ENCODE results near the gene CPB2.

The CPB2 gene, protein sequence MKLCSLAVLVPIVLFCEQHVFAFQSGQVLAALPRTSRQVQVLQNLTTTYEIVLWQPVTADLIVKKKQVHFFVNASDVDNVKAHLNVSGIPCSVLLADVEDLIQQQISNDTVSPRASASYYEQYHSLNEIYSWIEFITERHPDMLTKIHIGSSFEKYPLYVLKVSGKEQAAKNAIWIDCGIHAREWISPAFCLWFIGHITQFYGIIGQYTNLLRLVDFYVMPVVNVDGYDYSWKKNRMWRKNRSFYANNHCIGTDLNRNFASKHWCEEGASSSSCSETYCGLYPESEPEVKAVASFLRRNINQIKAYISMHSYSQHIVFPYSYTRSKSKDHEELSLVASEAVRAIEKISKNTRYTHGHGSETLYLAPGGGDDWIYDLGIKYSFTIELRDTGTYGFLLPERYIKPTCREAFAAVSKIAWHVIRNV

GRCh38 chr13:46104868-46105267 lies at the start of gene CPB2:
CPB2 (minus strand) TSS chr13:46105033; CDS start chr13:46105009, 24 bp downstream.
- no peak for DNase-seq (ENCODE audit: low read depth in 3 of 3)

- no peak for DNase-seq (ENCODE audit: low read depth in 3 of 3)
Observed at GRCh38 chr13:46154136-46154801, 49.4 kb upstream of the CPB2 start.

DNA sequence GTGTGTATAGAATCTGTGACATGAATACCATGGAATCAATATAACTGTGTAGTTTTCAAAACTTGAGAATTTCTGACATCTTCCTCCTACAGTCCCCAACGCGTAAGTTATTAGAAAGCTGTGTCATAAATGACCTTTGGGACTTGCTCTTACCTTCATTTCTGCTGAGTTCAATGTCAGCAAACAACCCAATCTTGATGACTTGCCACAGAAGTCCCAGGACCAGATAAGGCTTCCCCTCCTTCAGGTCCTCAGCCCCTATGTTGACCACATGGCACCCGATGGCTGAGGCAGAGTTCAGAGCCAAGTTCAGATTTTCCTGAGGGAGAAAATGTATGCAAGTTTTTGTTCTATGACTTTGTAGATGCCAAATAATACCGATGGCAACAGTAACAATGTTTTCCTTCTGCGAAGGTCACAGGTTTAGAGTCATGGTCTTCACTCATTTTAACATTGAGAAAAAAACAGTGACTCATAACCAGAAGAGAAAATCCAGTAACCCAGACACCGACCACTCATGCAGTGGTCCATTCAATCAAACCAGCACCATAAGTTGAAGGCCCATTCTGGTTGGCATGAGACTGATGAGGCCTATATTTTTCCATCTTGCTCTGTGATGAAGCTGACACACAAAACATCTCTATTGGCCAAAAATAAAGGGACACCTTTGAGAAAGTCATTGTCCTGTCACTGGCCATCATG lies 47.9 kb upstream of the CPB2 start:
- DNase-seq (ENCODE audit: low read depth in 3 of 3), result no peak

DNA sequence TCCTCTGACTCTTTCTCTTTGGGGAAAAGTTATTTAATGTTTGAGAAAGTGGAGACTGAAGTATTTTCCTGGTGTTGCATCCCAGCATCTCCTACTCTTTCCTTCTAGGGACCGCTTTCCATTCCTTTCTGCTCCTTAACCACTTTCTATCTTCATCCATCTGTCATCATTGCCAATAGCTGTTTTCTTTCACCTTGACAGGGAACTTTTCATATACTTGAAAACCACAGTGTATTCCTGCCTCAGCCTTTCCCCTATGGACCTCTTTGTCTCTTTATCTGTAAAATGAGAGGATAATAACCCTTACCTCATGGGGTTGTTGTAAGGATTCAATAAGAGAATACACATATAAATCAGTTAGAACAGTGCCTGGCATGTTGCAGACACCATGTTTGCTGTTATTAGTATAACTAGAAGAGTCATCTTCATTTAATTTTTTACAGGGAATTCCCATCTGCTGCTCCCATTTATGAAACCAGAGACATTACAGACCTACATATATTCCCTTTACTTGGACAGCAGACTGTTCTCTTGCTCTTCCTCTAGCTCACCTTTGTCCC lies 45.4 kb upstream of the CPB2 start:
- DNase-seq (ENCODE audit: low read depth in 3 of 3), result no peak

- no peak for DNase-seq (ENCODE audit: low read depth in 3 of 3)
Observed at GRCh38 chr13:46149272-46150133, 44.7 kb upstream of the CPB2 start.

GRCh38 chr13:46146898-46147297 lies 42.1 kb upstream of the CPB2 start:
- no peak for DNase-seq (ENCODE audit: low read depth in 3 of 3)

DNA sequence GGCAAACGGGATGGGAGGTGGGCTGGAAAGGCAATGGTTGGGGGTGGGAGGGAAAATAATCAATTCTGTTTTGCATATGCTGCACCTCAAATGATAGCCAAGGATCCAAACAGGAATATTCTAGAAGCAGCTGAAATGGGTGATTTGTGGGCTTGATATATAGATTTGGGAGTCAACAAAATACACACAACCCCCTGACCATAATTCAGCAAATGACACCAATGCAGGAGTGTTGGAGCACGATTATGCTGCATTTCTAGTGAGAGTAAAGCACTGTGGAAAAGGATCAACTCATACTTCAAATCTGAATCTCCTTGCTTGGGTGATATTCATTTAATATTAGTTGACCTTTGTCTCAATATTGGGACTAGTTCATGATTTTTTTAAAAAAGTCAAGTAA lies 41.1 kb upstream of the CPB2 start:
- DNase-seq (ENCODE audit: low read depth in 3 of 3), result no peak

DNA sequence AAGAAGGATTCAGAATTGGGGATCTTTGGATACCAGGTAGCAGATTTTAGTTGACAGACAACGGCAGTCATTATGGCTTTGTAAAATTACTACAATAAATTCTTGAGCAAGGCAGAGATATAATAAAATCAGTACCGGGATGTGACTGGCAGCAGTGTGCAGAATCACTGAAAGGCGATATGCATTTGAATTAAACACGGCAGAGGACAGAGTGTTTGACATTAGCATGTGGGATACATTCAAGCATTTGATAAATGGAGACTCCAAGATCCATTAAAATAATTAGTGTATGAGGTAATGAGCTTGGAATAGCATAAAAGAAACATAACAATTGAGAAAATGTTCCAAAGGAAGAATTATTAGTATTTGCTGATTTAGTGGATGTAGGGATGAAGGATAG lies 40.3 kb upstream of the CPB2 start:
- no peak for DNase-seq (ENCODE audit: low read depth in 3 of 3)

DNA sequence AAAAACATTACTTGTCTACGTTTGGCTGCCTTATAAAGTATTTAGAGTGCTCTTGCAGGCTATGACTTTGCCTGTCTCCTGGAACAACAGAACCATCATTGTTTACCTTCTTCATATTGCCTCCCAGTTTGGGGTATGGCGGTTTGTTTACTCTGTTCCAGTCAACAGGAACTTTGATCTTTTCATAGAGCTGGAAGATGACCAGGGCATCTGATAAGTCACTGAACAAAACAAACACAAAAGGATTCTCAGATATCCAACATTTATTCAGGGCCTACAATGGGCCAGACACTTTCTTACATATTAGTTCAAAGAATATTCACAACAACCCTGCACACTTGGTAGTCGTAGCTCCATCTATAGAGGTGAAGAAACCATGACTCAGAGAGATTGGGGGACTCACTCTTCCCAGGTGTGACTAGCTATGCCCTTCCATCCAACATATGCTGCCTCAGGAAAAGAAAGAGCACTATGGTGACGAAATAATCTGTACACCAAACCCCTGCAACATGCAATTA lies 38.4 kb upstream of the CPB2 start:
- DNase-seq (ENCODE audit: low read depth in 3 of 3), result no peak

- DNase-seq (ENCODE audit: low read depth in 3 of 3), result no peak
Observed at GRCh38 chr13:46142776-46143175, 37.9 kb upstream of the CPB2 start.

DNA sequence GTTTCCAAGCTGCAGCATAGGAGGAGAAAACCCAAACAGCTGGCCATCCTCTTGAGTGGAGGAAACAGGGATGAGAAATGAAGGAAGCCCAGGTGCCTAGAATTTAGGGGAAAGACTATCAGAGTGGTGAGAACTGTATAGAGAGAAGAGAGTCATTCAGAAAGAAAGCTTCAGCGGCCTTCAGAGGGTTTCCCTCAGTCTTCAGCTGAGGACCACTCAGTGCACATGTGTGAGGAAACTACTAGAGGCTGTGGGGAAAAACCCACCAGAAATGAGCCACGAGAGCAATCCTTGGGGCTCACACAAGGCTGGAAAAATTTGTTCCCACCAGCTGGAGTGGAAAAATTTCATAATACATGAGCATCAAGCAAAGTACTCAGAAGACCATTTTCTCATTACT lies 35.2 kb upstream of the CPB2 start:
- no peak for DNase-seq (ENCODE audit: low read depth in 3 of 3)

GRCh38 chr13:46137627-46138317 lies 32.9 kb upstream of the CPB2 start:
- no peak for DNase-seq (ENCODE audit: low read depth in 3 of 3)

DNA sequence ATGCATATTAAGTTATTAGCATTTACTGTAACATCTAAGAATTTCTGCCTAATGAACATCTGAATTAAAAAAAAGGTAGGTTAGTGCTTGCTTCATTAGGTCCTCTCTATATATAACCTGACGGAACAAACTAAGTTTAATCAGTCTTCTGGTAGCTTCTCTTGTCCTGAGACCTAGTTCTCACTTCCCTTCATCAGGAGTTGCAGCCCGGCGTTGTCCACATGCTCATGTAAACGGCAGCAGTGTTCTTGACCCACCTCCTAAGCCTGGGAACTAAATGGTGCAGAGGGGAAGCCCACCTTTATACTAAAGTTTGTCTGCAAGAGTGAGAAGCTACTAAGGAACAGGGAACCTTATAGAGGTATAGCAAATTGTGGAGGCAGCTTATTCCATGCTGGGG lies 31.9 kb upstream of the CPB2 start:
- DNase-seq (ENCODE audit: low read depth in 3 of 3), result no peak

DNA sequence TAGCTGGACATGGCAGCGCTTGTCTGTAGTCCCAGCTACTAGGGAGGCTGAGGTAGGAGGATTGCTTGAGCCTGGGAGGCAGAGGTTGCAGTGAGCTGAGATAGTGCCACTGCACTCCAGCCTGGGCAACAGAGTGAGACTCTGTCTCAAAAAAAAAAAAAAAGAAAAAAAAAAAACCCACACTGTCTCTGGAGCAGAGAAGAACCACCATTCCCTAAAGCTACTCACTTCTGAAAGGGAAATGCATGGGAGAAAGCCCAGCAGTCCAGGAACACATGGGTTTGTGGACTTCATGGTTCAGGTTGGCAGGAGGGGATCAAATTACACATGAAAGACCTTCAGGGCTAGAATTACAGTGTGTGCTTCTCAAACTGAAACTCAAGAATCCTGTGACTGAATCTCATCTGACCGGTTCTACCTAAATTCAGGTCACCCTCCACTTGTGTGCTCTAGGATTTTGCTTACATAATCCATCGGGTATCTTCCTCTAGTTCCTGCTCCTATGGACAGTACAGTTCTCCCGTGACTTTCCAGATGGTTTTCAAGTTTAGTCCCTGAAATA lies 30.2 kb upstream of the CPB2 start:
- no peak for DNase-seq (ENCODE audit: low read depth in 3 of 3)

- no peak for DNase-seq (ENCODE audit: low read depth in 3 of 3)
Observed at GRCh38 chr13:46134494-46134893, 29.7 kb upstream of the CPB2 start.

GRCh38 chr13:46132109-46132508 lies 27.3 kb upstream of the CPB2 start:
- no peak for DNase-seq (ENCODE audit: low read depth in 3 of 3)

DNA sequence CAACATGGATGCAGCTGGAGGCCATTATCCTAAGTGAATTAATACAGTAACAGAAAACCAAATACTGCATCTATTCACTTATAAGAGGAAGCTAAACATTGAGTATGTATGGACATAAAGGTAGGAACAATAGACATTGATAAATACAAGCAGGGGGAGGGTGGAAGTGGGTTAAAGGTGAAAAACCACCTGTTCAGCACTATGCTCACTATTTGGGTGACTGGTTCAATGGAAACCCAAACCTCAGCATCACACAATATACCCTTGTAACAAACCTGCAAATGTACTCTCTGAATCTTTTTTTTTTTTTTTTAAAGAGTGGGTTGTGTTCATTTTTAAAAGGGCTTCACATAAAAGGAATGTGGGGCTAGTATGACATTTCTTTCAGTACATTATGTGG lies 26.9 kb upstream of the CPB2 start:
- DNase-seq (ENCODE audit: low read depth in 3 of 3), result no peak

DNA sequence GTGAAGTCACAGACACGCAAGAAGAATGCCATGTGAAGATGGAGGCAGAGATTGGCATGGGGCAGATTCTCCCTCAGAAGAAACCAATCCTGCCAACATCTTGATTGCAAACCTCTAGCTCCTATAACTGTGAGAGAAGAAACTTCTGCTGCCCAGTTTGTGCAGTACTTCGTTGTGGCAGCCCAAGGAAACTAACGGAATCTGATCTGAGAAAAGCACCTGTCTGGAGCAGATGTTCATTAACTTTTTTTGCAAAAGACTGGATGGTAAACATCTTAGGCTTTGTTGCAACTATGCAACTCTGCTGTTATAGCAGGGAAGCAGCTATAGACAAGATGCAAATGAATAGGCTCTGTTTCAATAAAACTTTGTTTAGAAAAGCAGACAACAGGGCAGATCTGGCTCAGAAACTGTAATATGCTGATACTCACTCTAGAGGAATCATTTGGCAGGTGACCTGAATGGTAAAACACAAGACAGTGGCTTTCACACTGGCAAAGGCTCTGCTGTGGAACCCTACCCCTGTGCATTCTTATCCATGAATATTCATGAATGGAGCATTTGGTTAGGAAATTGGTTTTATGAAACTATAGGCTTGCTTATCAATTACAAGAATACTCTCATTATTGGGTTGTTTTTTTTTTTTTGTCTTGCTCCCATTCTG lies 25.3 kb upstream of the CPB2 start:
- no peak for DNase-seq (ENCODE audit: low read depth in 3 of 3)

- DNase-seq (ENCODE audit: low read depth in 3 of 3), result no peak
Observed at GRCh38 chr13:46129124-46129523, 24.3 kb upstream of the CPB2 start.
